NCI-H510A treated with DMSO at 0.1 percent for 48 hours (cell line): ENCODE measurements around the gene PROCA1.

Experiments
- DNase-seq: peaks from one replicate; lab custom pipeline; 2025; lab: John Stamatoyannopoulos, UW

PROCA1 gene

DNA sequence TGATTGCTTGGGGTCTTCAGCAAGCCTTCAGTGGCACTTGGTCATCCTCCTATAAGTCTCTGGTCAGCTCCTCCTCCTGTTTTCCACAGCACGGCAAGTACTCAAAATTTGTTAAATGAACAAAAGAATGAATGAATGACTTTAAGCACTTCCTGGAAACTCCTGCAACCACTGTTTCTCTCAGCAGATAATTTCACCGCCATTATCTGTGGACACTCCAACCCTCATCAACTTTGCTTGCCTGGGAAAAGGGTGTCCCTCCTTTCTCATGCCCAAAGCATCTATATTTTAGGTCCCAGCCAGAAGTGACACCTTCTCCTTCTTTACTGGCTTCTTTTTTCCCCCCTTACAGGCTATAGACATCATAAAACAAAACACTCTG, 4.4 kb downstream of the PROCA1 start:
- DNase-seq = no peak

DNA sequence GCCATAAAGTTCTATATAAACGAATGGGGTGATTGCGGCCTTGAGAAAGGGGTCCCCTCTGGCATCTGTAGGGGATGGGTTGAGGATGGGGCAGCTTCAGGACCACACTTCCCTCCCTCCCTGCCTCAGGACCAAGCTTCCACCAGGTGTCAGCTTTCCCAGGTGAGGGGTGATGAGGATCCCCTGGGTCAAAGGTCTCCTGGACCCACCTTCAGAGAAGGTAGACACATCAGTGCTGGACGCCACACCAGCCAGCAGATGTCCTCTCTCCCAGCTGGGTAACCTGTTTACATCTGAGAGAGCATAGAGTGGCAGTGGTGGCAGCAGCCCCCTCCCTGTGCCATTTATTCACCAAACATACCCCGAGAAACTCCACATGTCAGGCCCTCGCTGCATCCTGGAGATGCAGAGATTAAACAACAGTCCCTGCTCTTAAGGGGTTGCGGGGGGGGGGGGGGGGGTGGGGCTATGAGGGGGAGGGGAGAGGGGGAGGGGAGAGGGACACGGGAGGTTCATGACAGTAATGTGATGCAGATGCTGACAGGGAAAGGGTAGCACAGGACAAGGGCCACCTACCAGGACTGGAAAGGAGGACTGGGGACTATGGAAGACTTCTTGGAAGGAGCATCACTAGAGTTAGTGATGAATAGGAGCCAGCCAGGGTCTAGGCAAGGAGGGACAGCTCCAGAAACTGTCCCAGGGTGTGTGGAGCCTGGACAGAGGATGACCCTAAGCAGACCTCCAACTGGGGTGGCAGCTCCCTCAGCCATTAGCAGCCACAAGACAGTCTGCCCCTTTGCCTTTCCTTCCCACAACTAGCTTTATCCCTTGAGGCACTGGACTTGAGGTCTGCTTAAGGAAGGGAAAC, 5.0 kb downstream of the PROCA1 start:
- DNase-seq = no peak

DNA sequence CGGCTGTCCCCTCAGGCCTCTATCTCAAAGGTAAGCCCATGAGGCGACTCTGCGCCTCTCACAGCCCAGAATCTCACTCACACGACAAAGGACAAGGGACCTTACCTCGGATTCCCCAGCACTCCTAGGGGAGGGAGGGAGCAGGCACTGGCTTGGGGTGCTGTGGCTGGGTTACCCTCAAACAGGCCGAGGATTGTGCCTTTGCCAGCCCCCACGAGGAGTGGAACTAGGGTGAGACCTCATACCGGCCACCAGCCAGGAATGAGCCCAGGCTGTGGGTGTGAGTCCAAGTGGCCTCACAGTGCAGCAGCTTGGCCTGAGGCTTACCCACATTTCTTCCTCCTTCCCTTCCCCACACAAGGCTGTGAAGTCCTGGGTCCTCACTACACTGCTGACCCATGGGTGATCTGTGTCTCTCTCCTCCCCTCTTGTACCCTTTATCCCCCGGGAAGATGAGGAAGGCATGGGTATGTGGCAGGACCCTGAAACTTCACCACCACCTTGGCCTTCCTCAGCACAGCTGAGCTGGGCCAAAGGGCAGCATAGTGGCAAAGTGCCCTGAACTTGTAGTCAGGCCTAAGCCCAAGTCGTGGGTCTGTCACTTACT, 5.9 kb downstream of the PROCA1 start:
- DNase-seq = no peak

DNA sequence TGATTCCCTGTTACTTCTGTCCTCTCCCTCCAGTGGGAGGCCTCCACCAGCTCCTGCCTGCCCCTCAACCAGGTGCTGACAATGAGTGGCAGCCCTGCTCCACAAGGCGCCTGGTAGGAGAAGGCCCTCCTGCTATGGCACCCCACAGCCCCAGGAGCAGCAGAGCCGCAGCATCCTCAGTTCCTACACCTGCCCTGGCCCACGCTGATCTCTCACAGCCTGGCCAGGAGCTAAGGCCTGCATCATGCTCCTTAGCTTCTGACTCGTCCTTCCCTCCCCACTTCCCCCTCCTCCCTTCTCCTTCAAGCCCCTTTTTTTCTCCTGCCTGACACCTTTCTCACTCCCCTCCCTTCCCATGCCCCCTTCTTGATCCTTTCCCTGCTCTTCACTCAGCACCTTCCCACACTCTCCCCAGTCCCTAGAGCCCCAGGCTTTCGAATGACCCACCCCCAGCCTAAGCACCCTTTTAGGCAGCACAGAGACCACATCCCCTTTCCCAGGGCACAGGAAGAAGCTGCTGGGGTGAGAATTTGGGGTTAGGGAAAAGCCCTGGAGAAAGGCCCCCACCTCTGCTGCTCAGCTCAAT, 6.5 kb downstream of the PROCA1 start:
- DNase-seq = no peak

DNA sequence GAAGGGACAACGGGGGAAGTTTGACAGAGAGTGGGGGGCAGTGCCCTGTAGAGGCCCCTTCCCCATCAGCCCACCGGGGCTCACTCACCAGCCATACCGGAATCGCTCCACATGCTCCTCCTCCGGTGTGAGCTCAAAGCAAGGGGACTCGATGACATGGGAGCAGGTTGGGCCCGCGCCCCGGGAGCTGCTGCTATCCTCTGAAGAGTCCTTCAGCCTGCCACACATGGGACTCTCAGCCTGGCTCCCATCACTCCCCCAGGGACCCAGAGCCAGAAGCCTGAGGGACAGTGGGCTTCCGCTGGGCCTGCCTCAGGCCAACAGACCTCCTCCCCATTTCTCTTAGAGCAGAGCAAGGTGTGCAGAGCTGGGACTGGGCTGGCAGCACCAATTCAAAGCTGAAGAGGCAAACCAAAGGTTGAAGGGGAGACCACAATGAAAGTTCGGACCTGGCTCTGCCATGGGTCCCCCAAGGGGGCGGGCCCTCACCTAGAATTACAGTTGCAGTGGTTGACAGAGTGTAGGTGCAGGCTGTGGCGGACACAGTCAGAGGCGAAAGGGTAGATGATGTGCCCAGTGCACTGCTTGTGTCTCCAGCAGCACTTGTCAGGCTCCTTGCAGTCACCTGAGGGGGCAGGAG, 7.3 kb downstream of the PROCA1 start:
- DNase-seq = no peak

DNA sequence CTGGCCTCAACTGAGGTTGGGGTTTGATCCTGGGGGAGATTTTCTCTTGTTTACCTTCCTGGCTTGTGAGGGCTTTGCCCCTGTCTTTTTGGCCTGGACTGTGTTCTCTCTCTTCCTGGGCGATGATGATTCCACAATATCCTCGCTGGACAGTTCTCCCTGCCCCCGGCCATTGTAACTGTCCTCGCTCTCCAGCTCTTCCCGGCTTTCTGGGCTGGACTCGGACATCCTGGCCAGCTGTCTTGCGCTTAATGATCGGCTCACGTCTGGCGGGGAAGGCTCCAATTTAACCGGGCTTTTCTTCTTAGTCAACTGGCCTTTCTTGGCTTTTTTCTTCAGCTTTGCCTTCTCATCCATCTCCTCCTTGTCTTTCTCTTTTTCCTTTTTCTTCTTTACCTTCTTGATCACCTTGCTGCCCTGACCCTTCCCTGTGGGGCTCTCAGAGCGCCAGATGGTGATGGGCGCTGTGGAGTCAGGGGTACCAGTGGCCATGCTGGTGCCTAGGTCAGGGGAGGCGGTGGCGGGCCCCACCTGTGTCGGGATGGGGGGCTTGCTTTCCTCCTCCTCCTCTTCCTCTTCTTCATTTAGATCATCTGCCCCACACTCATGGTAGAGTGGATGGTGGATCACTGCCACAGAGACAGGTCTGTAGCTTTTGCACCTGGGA, 8.0 kb downstream of the PROCA1 start:
- DNase-seq = no peak

DNA sequence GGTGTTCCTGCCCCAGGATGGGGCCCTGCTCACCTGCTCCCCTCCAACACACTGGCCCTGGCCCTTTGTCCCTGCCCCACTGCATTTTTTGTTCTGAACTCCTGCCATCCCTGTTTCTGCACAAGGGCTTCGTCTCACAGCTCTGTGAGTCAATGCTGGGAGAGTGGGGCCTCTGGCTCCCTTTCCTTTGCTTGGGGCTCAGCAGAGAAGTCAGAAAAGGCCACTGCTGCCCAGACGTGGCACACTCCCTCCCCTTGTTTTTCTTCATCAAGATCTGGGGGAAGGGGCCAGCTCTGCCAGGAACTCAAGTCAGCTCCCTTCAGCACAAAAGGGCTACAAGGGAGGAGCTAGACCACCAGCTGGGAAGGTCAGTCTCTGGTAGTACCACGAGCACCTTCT, 8.9 kb downstream of the PROCA1 start:
- DNase-seq = no peak

DNA sequence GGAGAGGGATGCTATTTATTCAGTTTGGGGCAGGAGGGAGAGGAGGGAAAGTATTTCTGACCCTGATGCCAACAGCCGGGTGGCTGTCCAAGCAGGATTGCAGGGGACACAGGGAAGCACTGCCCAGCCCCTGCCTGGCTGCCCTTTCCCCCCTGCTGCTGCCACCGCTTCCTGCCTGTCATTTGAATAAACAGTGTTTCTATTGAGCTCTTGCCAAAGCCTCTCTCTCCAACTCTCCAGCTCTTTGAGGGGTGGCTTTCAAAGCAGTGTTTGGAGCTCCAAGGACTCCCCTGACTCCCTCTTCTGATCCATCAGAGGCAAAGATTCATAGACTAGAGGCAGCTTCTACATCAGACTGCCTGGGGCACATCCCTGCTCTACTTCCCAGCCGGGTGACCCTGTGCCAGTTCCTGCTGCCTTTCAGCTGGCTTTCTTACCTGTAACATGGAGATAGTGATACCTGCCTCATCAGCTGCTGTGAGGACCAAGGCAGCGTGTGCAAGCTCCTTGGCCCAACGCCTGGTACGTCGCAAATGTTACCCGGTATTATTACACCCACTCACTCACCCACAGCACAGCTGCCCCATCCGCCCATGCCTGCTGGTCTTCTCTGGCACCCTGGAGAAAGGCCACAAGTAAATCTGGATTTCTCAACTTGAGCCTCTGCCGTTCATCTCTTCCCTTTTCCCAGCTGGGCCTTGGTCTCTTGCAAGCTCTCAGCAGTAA, 9.5 kb downstream of the PROCA1 start:
- DNase-seq = no peak

DNA sequence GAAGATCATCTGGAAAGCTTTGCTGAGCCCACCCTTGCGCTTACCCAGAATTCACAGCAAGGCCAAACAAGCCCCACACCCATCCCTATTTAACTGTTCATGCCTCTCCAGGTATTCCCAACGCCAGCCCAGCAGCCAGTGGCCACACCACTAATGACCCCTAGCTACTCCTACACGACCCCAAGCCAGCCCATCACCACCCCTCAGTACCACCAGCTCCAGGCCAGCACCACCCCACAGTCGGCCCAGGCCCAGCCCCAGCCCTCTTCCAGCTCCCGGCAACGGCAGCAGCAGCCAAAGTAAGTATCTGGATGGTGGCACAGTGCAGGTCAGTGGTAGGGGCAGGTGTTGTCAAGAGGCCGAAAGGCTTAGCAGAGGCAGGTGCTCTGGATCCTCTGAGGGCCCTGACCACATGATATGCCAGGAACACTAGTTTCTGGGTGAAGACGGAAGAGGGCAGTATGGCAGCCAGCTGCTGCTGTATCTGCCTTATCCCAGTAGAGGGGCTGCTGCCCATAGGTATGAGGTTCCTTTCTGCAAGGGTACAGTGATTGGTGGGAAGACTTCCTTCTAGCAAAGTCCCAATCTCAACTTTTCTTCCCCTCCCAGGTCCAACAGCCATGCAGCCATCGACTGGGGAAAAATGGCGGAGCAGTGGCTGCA, 10.7 kb downstream of the PROCA1 start:
- DNase-seq = peak; percentile 76

DNA sequence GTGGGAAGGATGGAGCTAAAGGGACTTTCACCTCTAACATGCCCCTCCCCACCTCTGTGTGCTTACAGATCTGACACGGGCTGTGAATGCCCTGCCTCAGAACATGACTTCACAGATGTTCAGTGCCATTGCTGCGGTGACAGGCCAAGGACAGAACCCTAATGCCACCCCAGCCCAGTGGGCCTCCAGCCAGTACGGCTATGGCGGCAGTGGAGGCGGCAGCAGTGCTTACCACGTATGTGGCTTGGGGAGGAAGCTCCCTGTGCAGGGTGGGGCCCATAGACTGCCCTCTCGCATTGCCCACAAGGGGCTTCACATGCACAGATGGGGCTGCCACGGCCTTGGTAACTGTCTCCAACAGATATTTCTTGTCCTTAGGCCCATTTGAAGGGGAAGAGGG, 11.4 kb downstream of the PROCA1 start:
- DNase-seq = no peak

DNA sequence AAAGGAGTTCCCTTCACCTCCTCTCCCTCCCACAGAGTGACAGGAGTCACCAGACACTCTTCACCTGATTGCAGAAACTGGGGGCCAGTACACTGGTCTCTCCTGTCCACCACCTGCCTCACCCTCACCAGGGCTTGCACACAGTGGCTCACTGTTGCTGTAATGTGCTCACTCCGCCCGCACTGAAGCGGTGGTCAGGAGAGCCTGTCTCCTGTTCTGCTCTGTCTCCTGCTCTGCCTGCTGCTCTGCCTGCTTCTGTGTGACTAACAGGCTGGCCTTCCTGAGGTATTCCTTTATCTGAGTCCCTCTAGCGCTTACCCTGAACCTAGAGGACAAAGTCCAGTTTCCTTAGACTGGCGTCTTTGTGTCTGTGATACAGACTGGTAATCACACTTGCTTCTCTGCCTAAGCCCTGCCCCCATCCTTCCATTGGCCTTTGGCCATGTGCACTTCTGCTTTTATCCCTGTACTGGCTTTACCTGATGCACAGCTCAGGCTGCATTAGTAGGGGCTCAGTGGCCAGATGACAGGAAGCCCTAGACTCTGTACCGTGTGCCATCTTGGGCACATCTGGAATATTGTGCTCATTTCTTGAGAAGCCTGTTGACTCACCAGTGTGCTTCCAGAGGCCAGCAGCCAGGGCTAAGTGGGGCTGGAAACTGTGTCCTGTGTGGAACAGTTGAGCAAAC, 13.3 kb downstream of the PROCA1 start:
- no peak for DNase-seq

DNA sequence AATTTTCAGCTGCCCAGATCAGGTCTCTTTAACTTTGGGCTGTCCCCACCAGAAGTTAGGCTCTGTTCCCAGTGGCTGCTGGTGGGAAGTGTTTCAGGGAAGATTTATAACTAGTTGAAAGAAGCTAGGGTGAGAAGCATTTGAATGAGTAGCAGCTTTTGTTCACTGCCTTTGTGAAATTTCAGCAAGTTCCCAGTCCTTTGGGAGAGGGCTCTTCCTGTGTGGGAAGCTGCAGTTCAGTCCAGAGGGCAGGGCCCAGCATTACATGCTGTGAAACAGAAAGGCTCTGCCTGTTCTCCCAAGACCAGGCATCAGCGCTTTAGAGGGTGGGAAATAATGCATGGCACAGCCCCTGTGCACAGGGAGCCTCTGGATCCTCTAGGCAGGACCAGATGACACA, 17.8 kb downstream of the PROCA1 start:
- DNase-seq = no peak

DNA sequence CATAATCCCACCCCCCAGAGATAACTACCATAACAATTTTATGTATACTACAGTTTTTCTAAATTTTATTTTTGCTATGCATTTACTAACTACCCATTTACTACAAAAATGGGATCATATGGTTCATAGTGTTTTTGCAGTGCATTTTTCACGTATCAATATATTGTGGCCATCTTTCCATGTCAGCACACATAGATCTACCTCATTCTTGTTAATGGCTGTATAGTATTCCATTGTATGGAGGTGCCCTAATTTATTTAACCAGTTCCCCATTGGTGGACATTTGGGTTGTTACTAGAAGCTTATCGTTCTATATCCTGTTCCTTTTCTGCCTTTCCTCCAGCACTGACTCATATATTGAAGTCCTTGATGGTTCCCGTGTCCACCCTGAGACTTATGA, 22.7 kb downstream of the PROCA1 start:
- no peak for DNase-seq

DNA sequence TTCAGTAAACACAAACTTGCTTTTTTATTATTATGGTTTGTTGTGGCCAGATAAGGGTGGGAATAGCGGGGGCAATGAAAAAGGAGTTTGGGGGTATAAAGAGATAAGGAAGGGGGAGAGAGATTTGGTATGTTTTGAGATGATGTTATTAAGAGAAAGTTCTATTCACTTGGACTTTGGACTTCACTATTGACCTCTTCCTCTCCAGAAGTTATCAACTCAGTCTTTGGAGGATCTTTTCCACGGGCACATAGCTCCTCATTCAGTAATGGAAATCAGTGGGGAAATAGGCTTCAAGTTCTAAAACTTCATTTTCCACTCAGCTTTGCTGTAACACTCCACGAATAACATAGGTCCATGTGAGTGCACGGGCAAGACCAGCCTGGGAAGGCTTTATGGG, 23.2 kb downstream of the PROCA1 start:
- no peak for DNase-seq

DNA sequence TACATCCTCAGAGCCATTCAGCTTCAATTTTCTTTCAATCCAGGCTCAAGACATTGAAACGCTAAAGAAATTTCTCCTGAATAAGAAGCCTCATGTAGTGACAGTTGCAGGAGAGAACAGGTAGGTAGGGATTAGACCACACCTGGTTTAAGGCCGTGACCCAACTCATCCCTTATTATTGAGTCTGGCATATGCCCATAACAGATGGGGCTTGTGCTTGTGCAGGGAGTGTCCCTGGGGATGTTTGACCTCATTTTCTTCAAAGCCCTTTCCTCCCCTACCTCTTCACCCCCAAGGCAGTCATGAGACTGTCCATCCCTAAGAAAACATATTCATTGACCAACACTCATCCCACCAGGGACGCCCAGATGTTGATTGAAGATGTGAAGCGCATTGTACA, 25.4 kb downstream of the PROCA1 start:
- no peak for DNase-seq

DNA sequence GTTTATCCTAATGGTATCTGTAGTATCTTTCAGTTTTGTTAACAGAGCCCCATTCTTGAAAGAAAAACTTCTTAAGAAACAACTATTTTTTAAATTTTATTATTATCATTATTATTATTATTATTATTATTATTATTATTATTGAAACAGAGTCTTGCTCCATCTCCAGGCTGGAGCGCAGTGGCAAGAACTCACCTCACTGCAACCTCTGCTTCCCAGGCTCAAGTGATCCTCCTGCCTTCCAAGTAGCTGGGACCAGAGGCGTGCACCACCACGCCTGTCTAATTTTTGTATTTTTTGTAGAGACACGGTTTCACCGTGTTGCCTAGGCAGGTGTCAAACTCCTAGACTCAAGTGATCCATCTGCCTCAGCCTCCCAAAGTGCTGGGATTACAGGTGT, 26.3 kb downstream of the PROCA1 start:
- no peak for DNase-seq

DNA sequence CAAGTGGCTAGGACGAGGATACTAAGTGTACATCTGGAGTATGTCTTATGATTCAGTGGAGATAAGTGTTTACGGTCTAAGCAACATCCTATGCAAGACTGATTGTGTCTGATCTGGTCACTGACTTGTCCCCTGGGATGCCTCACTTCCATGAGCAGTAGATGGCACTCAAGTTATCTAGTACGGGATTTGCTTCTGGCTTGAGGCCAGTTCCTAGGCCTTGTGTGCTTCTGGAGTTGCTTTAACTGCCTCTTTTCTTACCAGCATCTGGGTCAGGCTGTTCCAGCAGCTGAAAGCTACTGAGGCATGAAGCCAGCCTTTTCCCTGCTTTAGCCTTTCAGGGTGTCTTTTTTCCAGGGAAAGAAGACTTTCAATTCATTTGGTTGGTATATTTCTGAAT, 26.7 kb downstream of the PROCA1 start:
- DNase-seq = no peak

DNA sequence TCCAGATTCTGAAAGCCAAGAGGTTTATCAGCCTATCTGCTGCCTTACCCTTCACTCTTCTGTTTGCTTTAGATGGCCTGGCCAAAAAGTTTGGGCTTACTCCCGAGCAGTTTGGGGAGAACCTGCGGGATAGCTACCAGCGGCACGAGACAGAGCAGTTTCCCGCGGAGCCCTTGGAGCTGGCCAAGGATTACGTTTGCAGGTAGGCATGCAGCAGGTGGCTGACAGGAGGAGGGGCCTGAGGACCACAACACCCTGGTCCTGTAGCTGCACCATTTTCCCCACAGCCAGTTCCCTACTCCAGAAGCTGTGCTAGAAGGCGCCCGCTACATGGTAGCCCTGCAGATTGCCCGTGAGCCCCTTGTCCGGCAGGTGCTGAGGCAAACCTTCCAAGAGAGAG, 29.0 kb downstream of the PROCA1 start:
- no peak for DNase-seq

DNA sequence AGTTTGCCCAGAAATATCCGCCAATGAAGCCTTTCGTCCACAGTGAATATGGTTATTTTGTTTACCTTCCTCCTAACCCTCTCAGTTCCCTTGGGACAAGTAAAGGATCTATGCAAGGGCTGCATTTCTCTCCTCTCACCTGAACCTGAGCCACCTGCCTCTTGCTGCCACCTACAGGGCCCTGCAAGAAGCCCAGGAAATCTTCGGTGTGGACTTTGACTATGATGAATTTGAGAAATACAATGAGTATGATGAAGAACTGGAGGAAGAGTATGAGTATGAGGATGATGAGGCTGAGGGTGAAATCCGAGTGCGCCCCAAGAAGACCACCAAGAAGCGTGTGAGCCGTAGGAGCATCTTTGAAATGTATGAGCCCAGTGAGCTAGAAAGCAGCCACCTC, 35.7 kb downstream of the PROCA1 start:
- DNase-seq = peak; percentile 13

DNA sequence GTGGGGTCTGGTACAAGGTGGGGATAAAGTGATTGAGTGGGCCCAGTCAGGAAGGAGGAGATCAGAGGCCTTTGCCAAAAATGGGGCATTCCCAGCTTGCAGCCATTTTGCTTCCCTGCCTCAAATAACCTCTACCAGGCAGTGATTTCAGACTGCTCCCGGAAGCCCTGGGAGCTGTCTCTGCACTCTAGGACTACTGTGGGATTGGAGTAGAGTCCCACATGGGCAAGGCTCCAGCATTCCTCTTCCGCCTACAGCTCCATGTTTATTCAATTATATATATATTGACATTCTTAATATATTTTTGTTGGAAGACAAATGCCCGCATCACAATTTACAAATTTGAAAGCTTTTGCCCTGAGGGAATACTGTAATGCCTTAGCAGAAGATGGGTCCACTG, 36.2 kb downstream of the PROCA1 start:
- DNase-seq = no peak

DNA sequence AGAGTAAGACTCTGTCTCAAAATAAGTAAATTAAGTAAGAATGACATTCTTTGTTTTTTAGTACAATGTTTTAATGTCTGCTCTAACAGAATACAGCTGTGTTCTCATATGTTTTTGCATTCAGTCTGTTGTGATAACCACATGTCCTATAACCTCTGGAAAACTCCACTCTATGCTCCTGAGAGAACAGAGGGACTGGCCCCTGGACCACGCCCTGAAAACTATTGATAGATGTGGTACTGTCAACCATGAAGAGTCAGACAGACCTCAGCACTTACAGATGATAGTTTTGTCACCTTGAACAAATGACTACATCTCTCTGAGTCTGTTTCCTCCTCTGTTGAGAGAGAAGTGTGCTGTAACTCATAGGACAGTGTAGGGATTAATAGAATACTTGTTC, 41.8 kb downstream of the PROCA1 start:
- DNase-seq = no peak
